CD4-positive, alpha-beta T cell treated with Interleukin-6 for 4 hours (primary cell): Measurements from ENCODE around the gene AFDN.

Experiments used
- DNase-seq: peaks from one replicate; pipeline ENCODE4 v3.0.0-alpha.2; 2020; ENCODE audit warnings: mixed read lengths

Gene AFDN

DNA sequence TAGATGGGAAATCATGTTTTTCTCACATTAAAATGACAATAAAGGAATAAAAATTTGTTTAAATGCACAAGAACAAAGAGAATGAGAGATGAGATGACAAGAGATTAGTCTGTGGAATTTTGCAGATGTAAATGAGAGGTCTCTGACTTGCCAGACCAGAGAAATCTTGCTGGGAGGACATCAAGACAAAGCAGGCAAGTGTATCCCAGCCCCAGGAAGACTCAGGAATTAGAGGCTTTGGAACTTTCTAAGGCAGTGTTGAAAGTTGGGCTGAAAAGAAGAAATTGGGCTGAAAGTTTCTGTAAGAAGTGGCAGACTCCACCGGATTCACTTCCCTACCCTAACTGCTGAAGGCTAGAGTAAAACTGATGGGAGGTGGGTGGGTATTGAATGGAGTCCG is 54.6 kb downstream of the AFDN start:
- DNase-seq, result no peak

DNA sequence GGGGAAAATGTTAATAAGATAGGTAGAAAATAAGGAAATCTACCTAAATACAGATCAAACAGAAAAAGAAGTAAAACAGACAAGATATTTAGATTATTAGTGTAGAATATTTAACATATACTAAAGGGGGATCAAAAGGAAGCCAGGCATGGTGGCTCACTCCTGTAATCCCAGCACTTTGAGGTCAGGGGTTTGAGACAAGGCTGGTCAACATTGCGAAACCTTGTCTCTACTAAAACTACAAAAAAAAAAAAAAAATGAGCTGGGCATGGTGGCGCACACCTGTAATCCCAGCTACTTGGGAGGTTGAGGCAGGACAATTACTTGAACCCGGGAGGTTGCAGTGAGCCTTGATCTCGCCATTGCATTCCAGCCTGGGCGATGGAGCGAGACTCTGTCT is 55.5 kb downstream of the AFDN start:
- DNase-seq, result no peak

DNA sequence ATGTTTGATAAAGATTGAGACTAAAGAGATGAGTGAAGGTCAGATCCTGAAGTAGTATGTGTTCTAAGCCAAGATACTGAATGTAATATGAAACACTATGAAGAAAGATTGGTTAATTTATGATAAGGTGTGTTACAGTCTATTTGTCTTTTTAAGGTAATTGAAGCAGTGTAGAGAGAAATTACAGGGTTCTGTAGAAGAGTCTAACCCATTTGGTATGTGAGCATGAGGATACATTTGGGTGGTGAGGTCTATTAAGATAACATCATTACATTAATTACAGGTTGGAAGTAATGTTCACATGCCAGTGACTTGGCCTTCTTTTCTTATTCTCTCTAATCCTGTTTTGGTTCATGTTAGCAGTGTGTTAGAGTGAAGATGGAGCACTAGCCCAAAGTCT is 61.4 kb downstream of the AFDN start:
- no peak for DNase-seq

DNA sequence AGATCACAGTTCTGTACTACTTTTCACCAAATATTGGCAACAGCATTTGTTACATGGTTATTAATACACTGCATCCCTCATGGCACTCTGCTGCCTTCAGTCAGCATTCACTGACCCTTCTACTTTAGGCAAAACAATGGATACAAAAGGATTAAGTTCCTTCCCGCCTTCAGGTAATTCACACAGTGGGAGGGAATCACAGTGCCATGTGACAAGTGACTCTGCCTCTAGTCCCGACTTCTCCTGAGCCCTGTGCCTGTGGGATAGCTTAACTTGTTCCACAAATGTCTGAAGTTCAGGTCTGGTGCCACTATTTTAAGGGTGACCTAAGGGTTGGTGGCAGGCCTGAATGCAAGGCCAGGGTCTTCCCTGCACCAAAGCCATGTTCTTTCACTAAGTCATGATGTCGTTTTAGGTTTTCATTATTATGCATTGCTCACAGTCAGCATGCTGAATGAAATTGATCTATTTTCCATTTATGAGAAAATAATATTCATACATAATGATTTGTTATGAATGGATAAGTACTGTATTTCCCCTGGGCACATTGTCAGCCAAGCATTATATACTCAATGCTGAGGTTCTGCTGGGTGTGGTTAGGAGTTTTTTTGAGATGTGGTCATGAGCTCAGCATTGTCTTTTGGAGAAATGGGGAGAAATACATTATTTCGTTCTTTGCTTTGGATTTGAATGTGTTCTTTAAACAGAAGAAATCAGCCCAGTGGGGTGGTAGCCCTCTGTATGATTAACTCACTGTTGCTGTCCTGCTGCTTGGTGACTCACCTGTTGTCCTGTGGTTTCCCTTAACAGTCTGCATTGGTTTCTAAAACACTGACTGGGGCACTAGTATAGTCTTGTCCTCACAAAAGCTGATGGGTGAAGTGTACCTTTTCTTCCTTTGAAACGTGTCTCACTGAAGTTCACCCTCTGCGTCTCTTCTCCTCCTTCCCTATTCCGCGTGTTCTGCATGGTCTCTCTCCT is 66.4 kb downstream of the AFDN start:
- no peak for DNase-seq

DNA sequence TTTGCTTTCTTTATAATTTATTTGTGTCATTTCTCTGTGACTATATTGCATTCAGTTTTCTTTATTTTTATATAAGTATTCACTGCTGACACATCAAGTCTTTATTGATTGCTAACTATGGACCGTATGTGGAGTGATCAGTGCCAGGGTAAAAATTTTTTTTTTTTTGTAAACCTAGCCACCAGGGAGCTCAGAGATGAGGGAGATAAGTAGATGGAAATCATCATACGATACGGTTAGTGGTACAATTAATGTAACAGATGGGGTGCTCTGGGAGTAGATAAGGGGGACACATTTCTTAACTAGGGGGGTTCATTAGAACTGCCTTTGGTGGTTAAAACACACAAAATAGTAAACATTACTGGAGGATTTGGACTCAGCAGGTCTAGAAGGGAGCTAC is 68.3 kb downstream of the AFDN start:
- DNase-seq, result no peak

DNA sequence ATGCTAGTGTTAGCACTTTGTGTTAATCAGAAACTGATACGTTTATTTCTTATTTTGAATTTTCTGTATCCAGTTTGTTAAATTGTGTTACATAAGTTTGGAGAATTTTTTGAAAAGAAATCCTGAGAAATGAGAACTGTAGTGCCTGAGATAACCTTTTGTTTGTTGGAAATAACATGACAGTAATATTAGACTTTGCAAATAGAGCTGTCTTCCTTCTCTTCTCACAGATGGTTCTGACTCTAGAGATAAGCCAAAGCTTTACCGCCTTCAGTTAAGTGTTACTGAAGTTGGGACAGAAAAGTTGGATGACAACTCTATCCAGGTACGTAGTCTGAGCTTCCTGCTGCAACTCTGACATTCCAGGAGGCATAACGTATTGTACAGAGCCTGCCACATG is 69.9 kb downstream of the AFDN start:
- no peak for DNase-seq

DNA sequence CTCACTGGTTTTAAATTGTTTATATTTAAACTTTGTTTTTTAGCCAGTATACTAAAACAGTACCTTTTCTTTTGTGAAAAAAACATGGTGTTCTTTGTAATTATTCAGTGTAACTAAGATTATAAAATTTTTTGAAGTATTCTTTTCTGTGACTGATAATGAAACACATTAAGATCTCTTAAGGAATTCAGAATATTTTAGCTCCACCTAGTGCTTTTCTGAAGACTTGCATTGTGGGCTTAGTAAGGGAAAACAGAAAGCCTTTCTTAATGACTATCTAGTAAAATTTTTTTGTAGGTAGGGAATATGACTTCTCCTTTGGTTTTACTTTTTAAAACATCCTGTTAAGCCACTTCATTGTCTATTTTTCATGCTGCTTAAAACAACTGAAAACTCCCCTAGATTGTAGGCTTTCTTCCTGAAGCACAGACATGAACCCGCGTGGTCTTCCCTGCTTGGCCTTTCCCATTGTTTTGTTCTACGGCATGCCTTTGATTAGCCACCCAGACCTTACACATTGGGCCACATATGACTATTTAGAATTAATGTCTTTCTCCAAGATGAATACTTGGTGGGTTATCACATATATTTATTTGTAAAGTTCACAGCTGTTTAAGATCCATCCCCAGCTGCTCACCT is 72.1 kb downstream of the AFDN start:
- no peak for DNase-seq

DNA sequence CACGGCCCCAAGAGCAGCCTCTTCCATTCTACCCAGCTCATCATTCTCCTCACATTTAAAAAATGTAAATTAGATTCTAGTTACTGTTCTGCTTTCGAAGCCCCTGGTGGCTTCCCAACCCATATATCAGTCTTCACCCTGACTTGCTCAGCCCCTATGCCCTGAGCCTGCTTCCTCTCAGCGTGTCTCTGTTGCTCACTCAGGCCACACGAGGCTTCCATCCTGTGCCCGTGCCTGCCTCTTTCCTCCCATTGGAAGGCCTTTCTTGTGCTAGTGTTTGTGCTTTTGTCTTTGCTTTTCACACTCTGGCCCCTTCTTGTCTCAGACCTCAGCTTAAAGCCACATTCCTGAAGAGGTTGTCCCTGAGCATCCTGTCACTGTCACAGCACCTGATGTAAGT is 78.1 kb downstream of the AFDN start:
- DNase-seq, result no peak

DNA sequence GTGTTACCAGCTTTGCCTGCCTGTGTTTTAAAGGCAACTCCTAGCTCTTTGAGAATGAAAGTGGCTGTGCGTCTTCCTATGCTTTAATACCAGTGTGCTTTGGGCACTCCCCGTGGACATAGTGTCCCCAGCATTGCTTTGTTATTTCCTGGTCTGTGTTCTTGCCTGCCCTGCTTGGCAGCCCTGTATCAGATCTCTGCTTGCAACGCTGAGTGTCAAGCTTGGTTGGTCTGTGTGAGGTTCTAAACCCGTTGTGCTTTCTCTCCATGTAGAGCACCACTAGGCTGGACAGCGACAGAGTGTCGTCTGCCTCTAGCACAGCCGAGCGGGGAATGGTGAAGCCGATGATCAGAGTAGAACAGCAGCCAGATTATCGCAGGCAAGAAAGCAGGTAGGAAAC is 80.2 kb downstream of the AFDN start:
- DNase-seq, result no peak

DNA sequence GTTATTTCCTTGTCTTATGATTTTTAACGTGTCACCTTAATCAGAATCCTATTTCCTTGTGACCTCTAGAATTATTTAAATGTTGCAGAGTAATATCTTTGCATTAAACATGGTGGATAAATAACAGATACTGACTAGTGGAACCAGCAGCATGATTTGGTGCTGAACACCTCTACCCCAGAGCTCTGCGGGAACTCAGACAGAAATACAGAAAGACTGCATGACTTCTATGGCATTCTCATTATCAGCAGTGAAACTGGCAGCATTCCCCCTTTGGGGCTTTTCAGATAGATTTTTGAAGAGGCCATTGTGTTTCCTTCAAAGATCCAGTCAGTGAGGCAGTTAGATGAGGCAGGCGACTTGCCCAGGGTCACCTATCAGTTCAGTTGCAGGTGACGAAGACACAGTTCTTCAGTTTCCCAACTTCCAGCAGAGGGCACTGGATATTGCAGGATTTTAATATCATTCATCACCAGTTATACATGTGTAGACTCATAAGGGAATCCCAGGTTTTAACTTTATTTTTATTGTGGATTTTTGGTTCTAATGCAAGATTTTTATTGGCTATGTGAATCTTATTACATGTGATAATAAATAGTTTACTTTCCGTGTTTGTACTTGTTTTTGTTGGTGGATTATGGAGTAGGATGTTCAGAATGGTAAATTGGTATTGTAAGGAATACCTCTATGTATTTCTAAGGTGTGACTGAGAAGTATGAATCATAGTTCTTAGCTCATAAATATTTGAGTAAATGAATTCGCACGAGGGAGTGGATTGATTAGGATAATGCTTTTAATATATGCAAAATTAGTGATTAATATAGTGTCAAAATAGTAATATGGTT is 81.3 kb downstream of the AFDN start:
- DNase-seq, result no peak

DNA sequence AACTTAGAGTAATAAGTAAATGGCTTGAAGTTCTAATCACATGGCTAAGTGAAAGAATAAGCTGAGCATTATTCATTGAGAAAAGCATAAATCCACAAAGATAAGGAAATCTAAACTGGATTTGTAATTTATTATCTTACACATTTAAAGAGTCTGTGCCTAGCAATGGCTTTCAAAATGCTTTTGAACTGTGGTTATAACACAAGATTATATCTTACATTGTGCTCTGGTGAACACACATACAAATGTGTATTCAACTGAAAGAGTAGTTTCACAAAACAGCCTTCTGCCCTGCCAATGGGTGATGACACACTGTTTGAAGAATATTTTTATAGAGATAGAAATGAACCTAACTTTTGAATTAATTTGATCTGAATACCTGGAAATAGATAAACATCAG is 83.3 kb downstream of the AFDN start:
- DNase-seq, result no peak

DNA sequence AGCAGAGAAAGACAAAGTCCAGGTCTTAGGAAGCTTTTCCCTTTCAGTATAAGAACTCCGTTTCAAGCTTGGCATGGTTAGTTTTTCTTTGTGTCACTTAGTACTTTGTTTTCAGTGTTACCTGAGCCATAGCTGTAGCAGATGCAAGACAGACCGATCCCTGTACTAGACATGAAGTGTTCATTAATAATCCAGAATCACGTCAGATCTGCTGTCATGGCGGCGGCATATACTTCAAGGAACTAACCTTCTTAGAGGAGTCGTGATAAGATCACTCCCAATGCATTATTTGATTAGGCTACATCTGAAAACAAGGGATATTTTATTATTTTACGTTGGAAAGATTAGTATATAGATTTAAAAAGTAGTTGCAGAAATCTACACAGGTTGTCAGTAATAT is 83.9 kb downstream of the AFDN start:
- no peak for DNase-seq

DNA sequence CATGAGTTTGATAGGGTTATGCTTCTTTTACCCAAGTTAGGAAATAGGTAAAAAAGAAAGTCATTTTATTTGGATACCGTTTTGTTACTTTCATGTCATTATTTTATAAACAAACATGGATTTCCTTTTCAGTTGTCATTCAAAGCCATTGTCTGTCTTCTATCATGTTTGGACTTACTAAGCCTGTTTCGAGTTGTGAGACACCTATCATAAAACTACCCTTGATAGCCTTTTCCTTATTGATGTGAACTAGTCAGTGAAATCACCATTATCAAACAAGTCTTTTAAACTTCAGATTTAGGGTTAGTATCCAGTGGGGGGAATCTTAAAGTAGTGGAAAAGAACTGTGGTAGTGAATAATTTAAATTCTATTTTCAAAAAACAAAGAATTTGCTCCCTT is 85.8 kb downstream of the AFDN start:
- no peak for DNase-seq

DNA sequence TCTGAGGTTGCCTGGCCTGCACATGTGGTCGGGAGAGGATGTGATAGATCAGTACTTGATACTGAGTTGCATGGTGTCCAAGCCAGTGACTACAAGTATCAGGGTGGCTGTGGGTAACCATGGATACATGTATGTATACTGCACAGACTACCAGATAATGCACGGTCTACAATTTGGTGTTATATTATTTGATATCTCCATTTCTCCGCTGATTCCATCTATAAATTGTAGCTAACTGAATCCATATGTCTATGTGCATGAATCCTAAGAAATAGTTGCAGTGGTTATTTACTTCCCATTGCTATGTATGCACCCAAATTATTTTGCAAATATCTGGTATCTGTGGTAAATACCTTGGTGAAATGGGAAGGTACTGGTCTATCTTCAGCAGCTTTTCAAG is 87.0 kb downstream of the AFDN start:
- no peak for DNase-seq

DNA sequence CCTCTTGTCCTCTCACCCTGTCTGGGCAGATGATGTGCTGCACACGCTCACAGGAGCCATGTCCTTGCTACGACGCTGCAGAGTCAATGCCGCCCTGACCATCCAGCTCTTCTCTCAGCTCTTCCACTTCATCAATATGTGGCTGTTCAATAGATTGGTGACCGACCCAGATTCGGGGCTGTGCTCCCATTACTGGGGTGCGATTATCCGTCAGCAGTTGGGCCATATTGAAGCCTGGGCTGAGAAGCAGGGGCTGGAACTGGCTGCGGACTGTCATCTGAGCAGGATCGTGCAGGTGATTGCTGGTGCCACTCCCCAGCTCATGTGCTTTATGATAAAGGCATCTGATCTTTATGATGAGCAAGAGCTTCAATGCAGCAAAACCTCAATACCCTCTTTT is 88.4 kb downstream of the AFDN start:
- no peak for DNase-seq

DNA sequence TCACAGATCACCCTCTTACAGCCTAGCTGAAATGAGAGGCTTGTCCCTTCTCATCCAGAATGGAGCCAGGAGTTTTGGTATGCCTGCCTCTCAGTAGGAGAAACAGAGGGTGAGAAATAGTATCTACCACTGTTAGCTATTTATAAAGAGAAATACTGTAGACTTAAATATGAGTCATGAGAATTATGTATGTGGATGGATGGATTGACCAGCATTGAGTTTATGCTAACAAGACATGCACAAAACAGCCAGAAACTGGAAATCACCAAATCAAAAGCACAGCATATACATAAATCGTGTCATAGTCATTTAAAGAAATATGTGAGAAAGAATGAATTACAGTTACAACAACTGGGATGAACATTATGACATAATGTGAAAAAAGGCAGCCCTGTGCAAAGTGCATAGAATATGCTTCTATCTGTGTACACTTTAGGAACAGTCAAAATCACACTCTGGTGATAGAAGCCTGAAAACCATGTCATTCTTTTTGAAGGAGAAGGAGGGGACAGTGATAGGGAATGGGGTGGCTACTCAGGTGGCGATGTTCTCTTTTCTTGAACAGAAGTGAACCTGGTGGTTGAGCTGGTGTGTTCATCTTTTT is 90.9 kb downstream of the AFDN start:
- DNase-seq, result no peak

DNA sequence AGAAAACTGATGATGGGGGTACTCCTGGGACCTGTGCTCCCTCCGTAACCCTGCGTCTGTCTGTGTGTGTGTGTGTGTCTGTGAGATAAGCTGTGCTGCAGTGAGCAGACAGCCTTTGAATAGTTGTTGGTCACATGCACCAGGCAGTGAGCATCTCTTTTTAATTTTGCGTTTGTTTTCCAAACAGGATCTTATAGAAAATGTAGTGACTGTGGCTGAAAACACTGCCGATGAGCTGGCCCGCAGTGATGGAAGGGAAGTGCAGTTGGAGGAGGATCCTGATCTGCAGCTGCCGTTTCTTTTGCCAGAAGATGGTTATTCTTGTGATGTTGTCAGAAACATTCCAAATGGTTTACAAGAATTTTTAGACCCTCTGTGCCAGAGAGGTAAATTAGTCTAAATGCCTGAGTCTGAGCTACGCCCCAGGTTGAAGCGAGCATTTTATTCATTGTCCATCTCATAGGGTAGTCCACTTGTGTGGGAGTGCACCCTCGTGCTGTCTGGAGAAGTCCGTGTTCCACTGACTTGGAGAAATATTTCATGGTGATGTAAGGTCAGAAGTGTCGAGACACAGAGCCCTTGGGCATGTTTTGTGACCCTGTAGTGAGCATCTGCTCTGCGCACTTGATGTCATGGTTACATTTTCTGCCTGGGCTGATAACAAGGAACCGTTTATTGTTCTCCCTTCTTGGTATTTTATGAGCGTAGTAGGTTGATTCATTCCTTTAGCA is 92.0 kb downstream of the AFDN start:
- no peak for DNase-seq

DNA sequence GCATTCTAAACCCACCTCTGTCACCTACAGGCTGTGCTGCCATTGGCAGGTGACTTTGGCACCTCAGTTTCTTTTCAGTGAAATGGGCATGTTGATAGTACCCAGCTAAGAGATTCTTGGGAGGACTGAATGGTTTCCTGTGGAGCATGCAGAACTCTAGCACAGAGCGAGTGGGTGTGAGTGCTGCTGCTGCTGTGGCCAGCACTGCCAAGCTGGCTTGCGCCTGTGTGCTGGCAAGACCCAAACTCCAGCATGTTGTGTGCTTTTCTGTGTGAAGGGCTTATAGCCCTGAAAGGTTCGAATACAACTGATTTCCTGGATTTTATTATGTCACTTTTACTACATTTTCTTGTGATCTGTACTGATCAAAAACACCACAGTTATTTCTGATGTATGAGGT is 92.6 kb downstream of the AFDN start:
- DNase-seq, result no peak

DNA sequence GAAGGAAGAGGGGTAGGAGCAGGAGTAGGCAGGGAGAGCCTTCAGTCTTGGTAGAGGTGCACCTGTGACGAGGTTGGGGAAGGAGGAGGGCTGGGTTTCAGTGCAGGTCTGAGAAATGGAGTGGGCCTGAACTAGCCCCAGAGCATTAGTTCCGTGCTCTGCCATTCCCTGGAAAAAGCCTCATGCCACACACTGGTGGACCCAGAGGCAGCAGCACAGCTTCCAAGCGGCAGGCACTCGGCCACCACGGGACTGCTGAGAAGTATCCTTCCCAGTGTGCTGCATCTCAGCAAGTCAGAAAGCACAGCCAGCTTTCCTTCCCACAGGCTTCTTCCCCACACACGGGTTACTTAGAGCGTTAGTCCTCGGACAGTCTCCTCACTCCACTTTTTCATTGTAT is 93.5 kb downstream of the AFDN start:
- DNase-seq, result no peak

DNA sequence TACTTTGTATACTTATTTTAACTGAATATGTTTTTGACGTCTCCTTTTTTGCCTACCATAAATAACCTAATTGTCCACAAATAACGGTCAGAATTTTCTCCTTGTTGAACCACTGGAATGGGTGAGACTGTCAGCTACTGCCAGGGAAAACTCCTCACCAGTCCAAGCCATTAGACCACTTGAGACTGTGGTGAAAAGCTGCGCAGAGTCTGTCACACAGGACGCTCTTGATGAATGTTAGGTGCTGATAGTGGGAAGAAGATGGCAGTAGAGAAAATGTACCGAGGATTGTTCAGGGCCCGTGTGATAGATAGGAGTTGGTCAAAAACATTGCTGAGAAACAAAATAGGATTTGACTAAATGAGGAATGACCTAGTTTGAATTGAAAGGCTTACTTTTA is 95.1 kb downstream of the AFDN start:
- DNase-seq, result no peak

DNA sequence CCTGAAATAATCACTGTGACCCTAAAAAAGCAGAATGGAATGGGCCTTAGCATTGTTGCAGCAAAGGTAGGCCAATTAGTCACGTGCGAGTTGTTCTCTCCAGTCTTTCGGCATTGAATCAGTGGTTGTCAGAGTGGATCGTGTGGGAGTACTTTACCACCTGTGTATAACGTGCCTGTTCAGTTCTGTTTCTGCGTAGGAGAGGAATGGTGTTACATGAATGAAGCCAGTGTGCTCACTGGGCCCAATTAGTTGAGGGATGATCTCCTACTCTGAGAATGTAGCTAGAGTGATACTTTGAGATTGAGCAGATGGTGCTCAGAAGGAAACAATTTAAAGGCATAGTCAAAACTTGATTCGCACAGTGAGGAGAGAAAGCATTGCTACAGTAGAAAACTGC is 98.3 kb downstream of the AFDN start:
- DNase-seq, result no peak

DNA sequence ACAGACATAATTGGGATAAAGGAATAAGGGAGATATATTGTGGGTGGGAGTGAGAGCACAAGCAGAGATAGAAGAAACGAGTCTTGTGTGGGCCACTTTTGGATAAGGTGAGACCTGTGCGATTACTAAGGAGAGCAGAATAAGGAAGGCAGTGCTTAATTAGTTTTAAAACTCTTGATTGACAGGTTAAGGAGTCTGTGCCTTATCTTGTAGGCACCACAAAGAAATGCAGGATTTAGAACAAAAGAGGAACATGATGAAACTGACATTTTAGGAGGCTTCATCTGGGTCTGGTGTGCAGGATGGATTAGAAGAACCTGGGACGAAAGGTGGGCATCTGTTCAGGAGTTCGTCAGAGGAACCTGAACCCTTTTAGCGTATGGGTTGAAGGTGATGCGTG is 100.5 kb downstream of the AFDN start:
- DNase-seq, result no peak

DNA sequence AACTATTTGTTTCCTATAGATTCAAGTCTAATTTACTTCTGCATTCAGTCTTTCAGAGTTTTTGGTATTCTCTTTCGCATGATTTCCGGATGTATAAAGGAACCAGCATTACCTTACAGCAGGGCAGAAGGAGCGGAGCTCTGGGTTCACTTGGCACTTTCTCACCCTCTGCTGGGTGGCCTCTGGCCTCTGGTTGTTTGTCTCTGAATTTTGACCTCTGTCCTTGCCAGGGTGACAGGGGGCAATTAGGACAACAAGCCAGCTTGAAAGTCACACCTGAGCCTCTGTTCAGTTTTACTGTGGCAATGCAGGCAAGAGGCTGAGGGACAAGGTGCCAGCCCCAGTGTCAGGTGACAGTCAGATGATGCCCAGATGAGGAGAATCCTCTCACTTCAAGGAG is 101.4 kb downstream of the AFDN start:
- no peak for DNase-seq
